Measurements from ENCODE around the gene C2CD2. TPM values are rescaled to one million over a fixed set of nuclear protein-coding genes. Genes with fewer than 3 reads are reported as not detected.

Gene C2CD2
- total RNA-seq, 4 donors from 2014 or later: 35.9 to 43.8 (median 38.9) TPM

DNA sequence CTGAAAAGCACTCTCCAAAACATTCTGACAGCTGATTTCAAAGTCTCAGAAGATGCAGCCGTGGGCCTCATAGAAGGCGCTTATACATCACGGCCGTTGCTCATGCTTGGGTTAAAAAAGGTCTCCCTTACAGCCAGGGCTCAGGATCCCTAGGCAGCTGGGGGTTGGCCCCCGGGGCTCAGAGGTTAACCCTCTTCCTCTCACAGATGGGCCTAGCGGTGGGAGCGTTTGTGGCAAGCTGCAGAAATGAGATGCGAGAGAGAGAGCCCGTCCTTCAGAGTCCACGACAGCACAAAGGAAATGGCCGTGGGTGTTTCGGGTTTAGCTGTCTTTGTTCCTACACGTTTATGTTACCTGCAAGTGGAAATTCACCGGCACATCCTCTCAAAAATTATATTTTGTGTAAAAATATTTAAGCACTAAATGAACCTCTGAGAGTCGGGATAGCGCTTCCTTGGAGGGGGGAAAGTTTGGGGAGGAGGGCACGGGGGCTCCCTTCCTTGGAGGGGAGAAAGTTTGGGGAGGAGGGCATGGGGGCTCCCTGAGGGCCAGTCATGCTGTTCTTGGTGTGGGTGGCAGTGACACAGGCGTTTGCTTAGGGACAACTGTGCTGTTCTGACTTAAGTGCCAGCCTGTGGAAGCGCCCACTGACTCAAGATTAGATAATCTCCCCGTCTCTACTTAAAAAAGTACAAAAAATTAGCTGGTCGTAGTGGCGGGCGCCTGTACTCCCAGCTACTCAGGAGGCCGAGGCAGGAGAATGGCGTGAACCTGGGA is 54.2 kb downstream of the C2CD2 start:
- 90% methylated on average over 25 of the region's 25 CpGs for WGBS
- no peak overlapping the region for H3K27ac ChIP-seq
- no peak for TF ChIP-seq POLR2AphosphoS5 (IDR thresholded peaks at IDR 0.05)
- no peak for TF ChIP-seq POLR2A (IDR thresholded peaks at IDR 0.05)
- no peak for TF ChIP-seq EP300 (IDR thresholded peaks at IDR 0.05)
- TF ChIP-seq, protein P1, sequence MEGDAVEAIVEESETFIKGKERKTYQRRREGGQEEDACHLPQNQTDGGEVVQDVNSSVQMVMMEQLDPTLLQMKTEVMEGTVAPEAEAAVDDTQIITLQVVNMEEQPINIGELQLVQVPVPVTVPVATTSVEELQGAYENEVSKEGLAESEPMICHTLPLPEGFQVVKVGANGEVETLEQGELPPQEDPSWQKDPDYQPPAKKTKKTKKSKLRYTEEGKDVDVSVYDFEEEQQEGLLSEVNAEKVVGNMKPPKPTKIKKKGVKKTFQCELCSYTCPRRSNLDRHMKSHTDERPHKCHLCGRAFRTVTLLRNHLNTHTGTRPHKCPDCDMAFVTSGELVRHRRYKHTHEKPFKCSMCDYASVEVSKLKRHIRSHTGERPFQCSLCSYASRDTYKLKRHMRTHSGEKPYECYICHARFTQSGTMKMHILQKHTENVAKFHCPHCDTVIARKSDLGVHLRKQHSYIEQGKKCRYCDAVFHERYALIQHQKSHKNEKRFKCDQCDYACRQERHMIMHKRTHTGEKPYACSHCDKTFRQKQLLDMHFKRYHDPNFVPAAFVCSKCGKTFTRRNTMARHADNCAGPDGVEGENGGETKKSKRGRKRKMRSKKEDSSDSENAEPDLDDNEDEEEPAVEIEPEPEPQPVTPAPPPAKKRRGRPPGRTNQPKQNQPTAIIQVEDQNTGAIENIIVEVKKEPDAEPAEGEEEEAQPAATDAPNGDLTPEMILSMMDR (IDR thresholded peaks at IDR 0.05): no peak
- peaks cover 73% of the 10 kb centered on the region for H3K36me3 ChIP-seq
- no peaks in the 10 kb centered on the region for H3K4me1 ChIP-seq
- H3K4me3 ChIP-seq: no peak overlapping the region
- no peak for DNase-seq (ENCODE audit: low spot score in 2 of 2)
- H3K27me3 ChIP-seq: no peaks in the 10 kb centered on the region
- no peaks in the 10 kb centered on the region for H3K9me3 ChIP-seq

DNA sequence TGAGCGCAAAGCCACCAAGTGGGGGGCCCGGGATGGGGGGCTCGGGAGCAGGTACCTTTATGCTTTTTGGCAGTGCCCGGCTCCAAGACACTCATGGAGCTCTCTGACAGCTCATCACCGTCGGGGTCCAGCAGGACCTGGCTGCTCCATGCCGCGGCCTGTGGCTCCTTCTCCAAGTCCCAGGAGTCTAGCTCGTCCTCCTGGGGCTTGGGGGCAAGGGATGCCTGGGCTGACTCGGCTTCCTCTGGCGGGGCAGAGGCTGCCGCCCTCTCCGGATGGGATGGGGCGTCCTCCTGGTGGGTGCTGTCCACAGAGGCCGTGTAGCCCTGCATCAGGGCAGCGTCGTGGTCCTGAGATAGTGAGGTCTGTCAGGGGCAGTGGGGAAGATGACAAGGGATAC is 54.8 kb downstream of the C2CD2 start:
- WGBS: 92% methylated on average over 17 of the region's 17 CpGs
- Histone ChIP-seq H3K4me3 (no peak overlapping the region), H3K36me3 (peaks cover 70% of the 10 kb centered on the region), H3K27ac (no peak overlapping the region), H3K4me1 (no peaks in the 10 kb centered on the region), H3K9me3 (no peaks in the 10 kb centered on the region), H3K27me3 (no peaks in the 10 kb centered on the region)
- DNase-seq (ENCODE audit: low spot score in 2 of 2): no peak
- TF ChIP-seq POLR2A (IDR thresholded peaks at IDR 0.05): no peak
- TF ChIP-seq, protein P1 (IDR thresholded peaks at IDR 0.05): no peak
- TF ChIP-seq EP300 (IDR thresholded peaks at IDR 0.05): no peak
- TF ChIP-seq POLR2AphosphoS5 (IDR thresholded peaks at IDR 0.05): no peak

DNA sequence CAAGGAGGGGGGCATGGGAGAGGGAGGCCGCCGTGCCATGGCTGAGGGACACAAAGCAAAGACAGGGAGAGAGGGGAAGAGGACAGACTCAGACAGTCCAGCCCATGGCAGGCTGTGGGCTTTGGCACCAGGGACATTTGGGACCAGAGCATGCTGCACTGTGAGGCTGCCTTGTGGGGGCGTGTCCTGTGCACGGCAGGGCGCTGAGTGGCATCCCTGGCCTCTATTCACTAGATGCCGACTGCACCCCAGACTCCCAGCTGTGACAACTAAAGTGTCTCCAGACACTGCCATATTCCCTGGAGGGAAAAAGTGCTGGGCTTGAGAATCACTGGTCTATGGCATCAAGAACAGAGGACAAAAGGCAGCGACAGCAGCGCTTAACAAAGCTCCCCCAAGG is 56.1 kb downstream of the C2CD2 start:
- 89% methylated on average over 8 of the region's 8 CpGs for WGBS
- H3K27me3 ChIP-seq: no peaks in the 10 kb centered on the region
- no peak overlapping the region for H3K4me3 ChIP-seq
- no peak for TF ChIP-seq EP300 (IDR thresholded peaks at IDR 0.05)
- TF ChIP-seq, protein P1 (IDR thresholded peaks at IDR 0.05): no peak
- TF ChIP-seq POLR2AphosphoS5 (IDR thresholded peaks at IDR 0.05): no peak
- no peak for TF ChIP-seq POLR2A (IDR thresholded peaks at IDR 0.05)
- DNase-seq (ENCODE audit: low spot score in 2 of 2): no peak
- no peaks in the 10 kb centered on the region for H3K9me3 ChIP-seq
- no peak overlapping the region for H3K27ac ChIP-seq
- peaks cover 60% of the 10 kb centered on the region for H3K36me3 ChIP-seq
- H3K4me1 ChIP-seq: no peaks in the 10 kb centered on the region

DNA sequence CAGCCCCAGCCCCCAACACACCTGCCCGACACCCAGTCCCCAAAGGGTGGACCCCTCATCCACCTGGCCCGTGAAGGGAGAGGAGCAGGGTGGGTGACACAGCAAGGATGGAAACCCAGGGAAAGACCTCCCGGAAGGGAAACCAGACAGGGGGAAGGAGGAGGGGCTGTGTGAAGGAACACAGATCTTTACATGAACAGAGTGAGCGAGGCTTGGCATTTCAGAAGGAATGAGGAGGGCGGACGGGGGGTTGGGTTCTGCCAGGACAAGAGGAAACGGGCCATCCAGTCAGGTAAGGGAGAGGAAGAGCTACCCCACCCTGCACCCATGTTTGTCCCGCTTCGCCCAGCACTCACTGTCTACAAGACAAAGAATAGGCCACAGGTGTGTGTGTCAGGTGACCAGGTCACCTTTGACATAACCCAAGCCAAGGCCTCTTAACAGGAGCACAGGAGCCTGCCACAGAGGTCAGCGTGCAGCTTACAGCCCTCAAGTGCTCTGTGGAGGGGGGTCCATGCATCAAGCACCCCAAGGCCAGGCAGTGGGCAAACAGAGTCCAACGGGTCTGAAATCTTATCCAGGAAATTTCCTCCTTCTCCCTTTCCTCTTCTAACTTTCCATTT is 56.7 kb downstream of the C2CD2 start:
- H3K36me3 ChIP-seq: peaks cover 56% of the 10 kb centered on the region
- H3K27me3 ChIP-seq: no peaks in the 10 kb centered on the region
- no peak overlapping the region for H3K4me3 ChIP-seq
- no peaks in the 10 kb centered on the region for H3K4me1 ChIP-seq
- TF ChIP-seq POLR2A (IDR thresholded peaks at IDR 0.05): no peak
- no peak for TF ChIP-seq POLR2AphosphoS5 (IDR thresholded peaks at IDR 0.05)
- no peak for TF ChIP-seq EP300 (IDR thresholded peaks at IDR 0.05)
- TF ChIP-seq, protein P1 (IDR thresholded peaks at IDR 0.05): no peak
- WGBS: 84% methylated on average over 11 of the region's 11 CpGs
- H3K27ac ChIP-seq: no peak overlapping the region
- no peak for DNase-seq (ENCODE audit: low spot score in 2 of 2)
- no peaks in the 10 kb centered on the region for H3K9me3 ChIP-seq

All from suprapubic skin (tissue), 4 donors.